Femur (tissue), 1 donor: ENCODE measurements around the gene TFF2.

Experiments used
- DNase-seq: peaks from one replicate; pipeline ENCODE4 v3.0.0-alpha.2; 2017

The TFF2 gene, protein sequence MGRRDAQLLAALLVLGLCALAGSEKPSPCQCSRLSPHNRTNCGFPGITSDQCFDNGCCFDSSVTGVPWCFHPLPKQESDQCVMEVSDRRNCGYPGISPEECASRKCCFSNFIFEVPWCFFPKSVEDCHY

DNA sequence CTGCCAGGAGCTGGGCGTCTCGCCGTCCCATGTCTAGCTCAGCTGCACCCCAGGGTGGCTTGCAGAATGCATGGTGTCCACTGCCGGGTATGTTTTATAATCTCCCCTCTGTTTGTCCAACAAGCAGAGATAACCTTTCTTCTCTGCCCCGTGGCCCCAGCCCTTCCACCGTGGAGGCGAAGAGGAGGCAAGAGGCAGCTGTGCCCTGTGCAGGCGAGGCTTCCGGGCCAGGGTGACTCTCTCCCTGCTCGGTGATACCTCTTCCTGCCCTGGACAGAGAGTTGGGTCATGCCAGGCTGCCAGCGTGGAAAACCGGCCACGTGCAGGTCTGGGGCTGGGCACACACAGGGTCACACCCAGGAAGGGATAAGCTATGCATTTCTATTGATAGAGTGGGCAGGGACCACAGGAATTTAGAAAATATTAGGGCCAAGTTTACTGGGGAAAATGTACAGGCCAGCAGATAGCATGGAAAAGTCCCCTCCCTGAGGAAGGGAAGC is at the start of gene TFF2:
Gene TFF2, minus strand, starts transcription at position 68 of the 500 bp plus-strand sequence. Its CDS starts 37 bp downstream, at position 31.
- no peak for DNase-seq

DNA sequence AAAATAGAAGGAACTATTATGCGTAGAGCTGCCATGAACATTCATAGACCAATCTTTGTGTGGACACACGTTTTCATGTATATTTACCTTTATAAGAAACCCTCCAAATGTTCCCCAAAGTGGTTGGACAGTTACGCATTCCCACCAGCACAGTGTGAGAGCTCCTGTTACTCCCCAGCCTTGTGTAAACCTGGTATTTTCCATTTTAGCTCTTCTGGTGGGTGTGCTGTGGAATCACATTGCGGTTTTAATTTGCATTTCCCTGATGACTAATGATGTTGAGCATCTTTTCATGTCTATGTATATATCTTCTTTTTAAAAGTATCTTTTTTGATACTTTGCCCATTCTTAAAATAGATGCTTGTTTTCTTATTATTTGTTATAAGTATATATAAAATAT is 49.7 kb upstream of the TFF2 start:
- DNase-seq, result no peak

DNA sequence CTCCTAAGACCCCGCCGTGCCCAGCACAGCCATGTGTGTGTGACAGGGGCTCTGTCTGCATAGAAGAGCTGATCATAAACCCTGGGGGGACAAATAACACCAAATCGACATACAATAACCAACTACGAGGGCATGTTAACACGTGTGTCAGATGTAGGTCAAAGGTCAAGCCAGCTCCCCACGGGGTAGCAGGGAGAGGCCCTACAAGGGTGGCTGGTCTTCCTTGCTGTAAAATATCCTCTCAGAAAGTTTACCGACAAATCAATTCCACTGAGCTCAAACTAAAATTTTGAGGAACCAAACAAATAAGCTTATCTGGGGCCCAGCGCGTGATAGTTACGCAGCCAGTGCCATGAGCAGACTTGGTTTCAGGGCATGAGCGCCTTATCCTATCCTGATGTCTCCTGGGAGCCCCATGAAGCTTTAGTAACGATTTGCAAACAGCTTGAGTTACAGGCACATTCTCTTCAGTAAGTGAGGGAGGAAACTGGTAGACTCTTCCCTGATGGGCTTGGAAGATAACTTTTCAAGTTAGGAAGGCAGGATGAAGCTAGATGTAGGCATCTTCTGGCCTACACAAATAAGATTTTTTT is 47.7 kb upstream of the TFF2 start:
- no peak for DNase-seq

DNA sequence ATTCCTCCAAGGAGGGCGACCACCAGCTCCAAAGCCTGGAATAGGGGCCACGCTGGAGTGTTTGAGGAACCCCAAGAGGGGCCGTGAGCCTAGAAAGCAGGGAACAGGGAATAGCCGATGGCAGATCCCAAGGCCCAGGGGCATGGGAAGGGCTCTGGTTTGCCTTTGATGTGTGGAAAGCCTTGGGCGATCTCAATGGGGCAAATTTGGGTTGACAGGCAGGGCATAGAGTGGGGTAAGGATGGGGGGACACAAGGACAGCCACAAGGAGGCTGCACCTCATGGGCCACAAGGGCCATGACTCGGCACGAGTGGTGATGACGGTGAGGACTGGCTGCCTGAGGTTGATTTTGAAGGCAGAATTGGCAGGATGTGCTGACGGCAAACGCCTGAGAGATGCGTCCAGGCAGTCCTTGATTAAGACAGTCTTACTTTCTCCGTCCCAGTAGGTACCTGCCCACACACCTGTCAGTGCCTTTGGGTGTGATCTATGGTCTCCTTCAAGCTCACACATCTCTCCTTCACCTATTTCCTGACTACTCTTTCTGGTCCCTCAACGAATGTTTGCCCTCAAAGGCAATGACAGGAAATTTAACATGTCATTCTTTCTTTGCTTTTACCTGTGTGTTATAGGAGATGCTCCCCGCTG is 47.1 kb upstream of the TFF2 start:
- DNase-seq, result no peak

DNA sequence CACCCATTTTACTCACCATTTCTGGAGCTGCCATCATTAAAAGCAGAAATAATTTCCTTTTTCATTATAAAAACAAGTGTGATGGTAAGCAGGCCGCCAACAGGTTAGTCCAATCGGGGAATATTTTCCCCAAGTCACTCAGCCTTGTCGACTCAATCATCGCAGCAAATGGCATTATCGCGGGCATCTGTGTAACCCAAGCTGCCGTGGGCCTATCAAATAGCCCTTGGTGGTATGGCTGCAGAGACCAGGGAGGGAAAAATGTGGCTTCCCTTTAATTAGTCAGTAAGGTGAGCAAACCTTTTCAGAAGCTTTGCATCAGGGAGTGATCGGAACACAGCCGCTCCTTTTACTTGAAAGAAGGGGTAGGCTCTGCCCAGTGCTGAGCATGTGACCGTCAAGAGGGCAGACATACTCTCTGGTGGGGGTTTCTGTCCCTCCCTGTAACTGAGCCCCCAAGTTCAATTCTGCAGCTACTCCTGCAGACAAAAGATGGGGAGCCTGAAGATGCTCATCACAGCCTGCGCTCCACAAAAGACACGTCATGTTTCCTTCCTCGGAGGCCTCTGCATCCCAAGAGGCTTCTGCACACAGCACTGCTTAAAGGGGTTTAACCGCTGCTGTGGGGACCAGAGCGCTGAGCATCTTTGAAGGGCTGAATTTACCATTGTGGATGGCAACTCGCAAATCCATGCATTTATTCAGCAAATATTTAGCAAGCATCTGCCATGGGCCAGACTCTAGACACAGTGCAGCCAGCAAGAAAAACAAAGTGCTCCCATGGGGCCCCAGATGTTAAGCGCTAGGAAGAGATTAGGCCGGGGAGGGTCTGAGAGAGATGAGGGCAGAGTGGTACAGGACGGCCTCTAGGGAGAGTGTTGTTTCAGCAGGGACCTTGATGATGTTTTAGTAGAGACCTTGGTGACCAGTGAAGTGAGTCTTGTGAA is 46.3 kb upstream of the TFF2 start:
- DNase-seq, result no peak

GRCh38 chr21:42395905-42396651 is 45.3 kb upstream of the TFF2 start, which contains the start of gene TMPRSS3:
TSS of gene TMPRSS3 (minus strand) at chr21:42396052. CDS start at chr21:42395417, 635 bp downstream.
- no peak for DNase-seq

GRCh38 chr21:42395302-42395701 is 44.5 kb upstream of the TFF2 start:
- no peak for DNase-seq

- no peak for DNase-seq
These were observed 42.7 kb upstream of the TFF2 start for GRCh38 chr21:42393443-42393950.

DNA sequence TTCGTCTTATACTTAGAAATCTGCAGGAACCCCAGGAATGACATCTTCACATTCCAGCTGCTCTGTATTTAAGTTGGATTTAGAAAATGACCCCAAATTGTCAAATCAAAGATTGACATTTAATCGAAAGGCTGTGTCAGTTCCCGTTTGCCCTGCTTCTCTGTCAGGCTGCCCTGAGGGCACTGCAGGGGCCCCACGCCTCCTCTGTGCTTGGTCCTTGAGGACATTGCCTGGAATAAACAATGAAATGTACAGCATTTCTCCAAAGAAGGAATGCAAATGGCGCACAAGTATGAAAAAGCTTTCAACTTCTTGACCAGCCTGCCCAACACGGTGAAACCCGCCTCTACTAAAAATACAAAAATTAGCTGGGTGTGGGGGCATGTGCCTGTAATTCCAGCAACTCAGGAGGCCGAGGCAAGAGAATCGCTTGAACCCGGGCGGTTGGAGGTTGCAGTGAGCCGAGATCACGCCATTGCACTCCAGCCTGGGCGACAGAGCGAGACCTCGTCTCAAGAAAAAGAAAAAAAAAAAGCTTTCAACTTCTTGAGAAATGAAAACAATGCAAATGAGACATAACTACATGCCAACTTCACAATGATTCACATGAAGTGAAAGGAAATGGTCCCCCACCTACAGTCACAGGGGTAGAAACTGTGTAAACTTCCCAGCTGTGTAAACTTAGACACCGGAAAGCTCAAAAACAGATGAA is 42.1 kb upstream of the TFF2 start:
- no peak for DNase-seq

GRCh38 chr21:42391297-42391696 is 40.5 kb upstream of the TFF2 start:
- DNase-seq, result no peak

GRCh38 chr21:42390696-42391095 is 39.9 kb upstream of the TFF2 start:
- no peak for DNase-seq

DNA sequence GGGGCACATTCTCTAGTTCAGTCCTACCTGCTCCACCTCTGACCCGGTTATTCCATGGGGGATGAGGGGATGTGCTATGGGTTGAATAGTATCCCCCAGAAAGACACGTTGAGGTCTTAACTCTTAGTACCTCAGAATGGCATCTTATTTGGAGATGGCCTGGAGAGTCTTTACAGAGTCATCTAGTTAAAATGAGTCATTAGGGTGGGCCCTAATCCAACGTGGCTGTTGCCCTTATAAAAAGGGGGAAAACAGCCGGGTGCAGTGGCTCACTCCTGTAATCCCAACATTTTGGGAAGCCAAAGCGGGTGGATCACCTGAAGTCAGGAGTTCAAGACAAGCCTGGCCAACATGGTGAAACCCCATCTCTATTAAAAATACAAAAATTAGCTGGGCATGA is 39.4 kb upstream of the TFF2 start:
- DNase-seq, result no peak

DNA sequence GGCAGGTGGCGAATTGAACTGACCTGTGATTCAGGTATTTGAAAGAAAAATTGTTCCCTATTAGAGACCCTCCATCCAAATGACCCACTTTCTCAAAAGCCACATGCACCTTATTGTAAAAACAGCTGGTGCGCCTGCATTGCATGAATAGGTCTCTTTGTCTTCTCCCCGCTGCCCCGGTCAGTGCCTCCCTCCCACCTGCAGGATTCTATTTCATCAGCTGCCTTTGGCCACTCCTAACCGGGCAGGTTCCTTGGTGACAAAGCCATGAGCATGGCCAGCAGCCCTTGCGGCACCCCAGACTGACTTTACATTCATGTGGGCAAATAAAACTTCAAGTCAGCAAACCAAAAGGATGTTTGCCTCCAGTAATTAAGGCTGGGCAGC is 38.6 kb upstream of the TFF2 start:
- no peak for DNase-seq

DNA sequence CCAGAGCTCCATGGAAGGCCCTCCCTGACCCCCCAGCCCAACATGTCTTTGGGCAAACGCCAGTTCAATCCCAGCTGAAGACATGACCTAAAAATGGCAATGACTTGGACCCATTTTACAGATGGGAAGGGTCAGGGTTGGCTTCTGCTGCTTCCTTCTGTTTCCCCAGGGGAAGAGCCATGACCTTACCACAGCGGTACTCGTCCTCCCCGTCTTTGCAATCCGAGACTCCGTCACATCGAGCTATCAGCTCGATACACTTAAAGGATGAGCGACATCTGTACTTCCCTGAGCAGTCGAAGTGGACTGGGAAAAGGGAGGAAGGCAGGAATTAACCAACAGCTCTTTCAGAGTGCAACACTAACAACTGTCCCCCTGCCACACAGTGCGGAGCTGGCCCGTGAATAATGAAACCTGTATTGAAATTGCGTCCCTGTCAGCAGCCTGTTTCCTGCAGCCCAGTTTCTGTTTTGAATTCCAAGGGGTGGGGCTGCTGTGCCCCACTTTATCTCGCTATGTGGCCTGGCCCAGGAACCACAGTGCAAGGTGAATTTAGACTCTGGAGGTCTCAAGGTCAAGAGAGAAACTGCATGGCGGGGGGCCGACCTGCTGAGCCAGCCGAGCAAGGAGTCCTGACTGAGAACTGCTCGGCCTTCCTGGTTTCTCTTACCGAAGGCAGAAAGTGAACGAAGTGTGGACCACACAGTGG is 38.1 kb upstream of the TFF2 start:
- DNase-seq, result no peak

DNA sequence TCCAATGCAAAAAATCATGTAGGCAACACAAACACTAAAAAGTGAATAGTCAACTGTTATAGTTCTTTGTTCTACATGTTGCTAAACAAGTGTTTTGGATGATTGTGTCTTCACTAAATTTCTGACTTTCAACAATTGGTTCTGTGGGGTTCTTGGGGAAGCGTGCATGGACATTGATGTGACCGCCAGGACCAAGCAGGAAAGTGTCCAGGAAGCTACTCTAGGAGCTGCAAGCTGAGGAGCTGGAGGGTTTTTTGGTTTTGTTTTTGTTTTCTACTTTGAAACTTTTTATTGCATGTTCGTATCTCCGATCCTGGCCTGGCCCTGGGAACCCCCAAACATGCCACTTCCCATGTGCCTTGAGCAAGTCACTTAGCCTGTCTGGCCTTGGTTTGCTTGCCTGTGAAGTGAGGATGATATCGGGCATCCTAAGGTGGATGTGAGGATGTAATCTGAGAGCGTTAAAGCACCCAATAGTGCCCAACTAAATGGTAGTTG is 37.1 kb upstream of the TFF2 start:
- DNase-seq, result no peak

DNA sequence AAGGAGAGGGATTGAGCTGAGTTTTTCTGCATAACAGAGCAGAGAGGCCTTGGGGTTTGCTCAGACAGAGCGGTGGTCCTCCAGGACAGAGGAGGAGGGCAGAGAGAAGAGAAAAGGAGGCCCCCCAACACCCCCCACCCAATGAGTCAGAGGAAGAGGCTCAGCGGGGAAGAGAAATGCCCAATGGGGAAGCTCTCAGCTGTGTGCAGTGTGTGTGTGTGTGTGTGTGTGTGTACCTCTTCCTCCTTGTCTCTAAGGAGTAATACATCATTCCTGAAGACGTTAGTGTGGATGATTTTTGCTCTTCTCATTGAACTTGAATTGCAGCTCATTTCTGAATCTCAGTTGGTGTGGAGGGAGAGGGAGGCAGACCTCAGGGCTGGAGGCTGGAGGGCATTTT is 36.4 kb upstream of the TFF2 start:
- DNase-seq, result no peak

- DNase-seq, result no peak
These were observed 35.3 kb upstream of the TFF2 start for GRCh38 chr21:42386034-42386591.

- DNase-seq, result no peak
These were observed 34.8 kb upstream of the TFF2 start for GRCh38 chr21:42385619-42386018.

- DNase-seq, result no peak
These were observed 34.2 kb upstream of the TFF2 start for GRCh38 chr21:42384989-42385388.
